HG03060 (cell line): ENCODE results near the gene AVPR1B.

Experiments used
- ATAC-seq: cut with Tn5 transposase; IDR thresholded peaks from one replicate; pipeline ENCODE4 v1.9.1; 2021; ENCODE audit warnings: low read depth, moderate number of reproducible peaks; ENCODE audit not compliant: unreplicated experiment

Gene AVPR1B

GRCh38 chr1:206117151-206117948 lies at the start of gene AVPR1B:
Gene AVPR1B, minus strand, starts transcription at chr1:206117388. Its CDS starts 498 bp downstream, at chr1:206116890.
- ATAC-seq, result no peak

GRCh38 chr1:206145771-206146290 lies 28.6 kb upstream of the AVPR1B start:
- ATAC-seq, result no peak

GRCh38 chr1:206144605-206145004 lies 27.4 kb upstream of the AVPR1B start:
- no peak for ATAC-seq

GRCh38 chr1:206143537-206144172 lies 26.5 kb upstream of the AVPR1B start:
- no peak for ATAC-seq

GRCh38 chr1:206142770-206143169 lies 25.6 kb upstream of the AVPR1B start:
- ATAC-seq, result no peak

GRCh38 chr1:206142011-206142410 lies 24.8 kb upstream of the AVPR1B start:
- no peak for ATAC-seq

- ATAC-seq, result no peak
Measured at GRCh38 chr1:206136241-206136640, 19.1 kb upstream of the AVPR1B start.

- no peak for ATAC-seq
Measured at GRCh38 chr1:206135248-206135647, 18.1 kb upstream of the AVPR1B start.

GRCh38 chr1:206133751-206134415 lies 16.7 kb upstream of the AVPR1B start:
- no peak for ATAC-seq

- no peak for ATAC-seq
Measured at GRCh38 chr1:206131037-206131436, 13.8 kb upstream of the AVPR1B start.

GRCh38 chr1:206128196-206128595 lies 11.0 kb upstream of the AVPR1B start:
- ATAC-seq, result no peak

GRCh38 chr1:206127336-206127735 lies 10.1 kb upstream of the AVPR1B start:
- ATAC-seq, result no peak

GRCh38 chr1:206125346-206125745 lies 8.2 kb upstream of the AVPR1B start:
- ATAC-seq, result no peak

- no peak for ATAC-seq
Measured at GRCh38 chr1:206122686-206123085, 5.5 kb upstream of the AVPR1B start.

- ATAC-seq, result no peak
Measured at GRCh38 chr1:206121269-206121668, 4.1 kb upstream of the AVPR1B start.

- no peak for ATAC-seq
Measured at GRCh38 chr1:206120406-206120805, 3.2 kb upstream of the AVPR1B start.

- no peak for ATAC-seq
Measured at GRCh38 chr1:206116873-206117150, 376 bp downstream of the AVPR1B start.

- no peak for ATAC-seq
Measured at GRCh38 chr1:206116191-206116872, 856 bp downstream of the AVPR1B start.

- ATAC-seq, result no peak
Measured at GRCh38 chr1:206115791-206116190, 1.4 kb downstream of the AVPR1B start.

- ATAC-seq, result no peak
Measured at GRCh38 chr1:206114692-206115640, 2.2 kb downstream of the AVPR1B start.
